Measurements from ENCODE around the gene NPR3.

DNA sequence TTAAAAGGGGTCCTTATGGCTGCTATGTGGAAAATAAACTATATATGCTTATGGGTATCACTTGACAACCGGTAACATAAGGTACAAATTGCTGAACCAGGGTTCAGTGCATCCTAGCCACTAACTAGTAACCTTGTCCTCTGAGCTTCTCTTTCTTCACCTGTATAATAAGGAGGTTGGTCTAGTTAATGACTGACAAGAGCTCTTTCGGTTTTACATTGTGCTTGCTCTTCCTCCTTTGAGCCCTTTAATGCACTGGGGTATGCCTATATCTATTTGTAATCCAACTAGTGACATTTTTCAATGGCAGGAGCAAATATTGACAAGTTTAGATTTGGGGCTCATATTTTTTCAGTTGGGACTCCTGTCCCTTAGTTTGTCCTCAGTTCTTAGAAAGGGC, 66.1 kb downstream of the NPR3 start:
- TF ChIP-seq MAX (IDR thresholded peaks at IDR 0.05) (no peak), YY1 (IDR thresholded peaks at IDR 0.05; ENCODE audit: low read depth) (no peak), TAF1 (IDR thresholded peaks at IDR 0.05; ENCODE audit: low read depth) (no peak), TCF12 (IDR thresholded peaks at IDR 0.05; ENCODE audit: low read depth) (no peak)

Data from Ishikawa (cell line).